GM19324 (cell line): ENCODE measurements around the gene ZDHHC7.

ENCODE experiments used
- ATAC-seq: cut with Tn5 transposase; IDR thresholded peaks from one replicate; pipeline ENCODE4 v1.9.1; 2021; ENCODE audit warnings: mild to moderate bottlenecking, moderate library complexity; ENCODE audit not compliant: unreplicated experiment, low FRiP score

Gene ZDHHC7

DNA sequence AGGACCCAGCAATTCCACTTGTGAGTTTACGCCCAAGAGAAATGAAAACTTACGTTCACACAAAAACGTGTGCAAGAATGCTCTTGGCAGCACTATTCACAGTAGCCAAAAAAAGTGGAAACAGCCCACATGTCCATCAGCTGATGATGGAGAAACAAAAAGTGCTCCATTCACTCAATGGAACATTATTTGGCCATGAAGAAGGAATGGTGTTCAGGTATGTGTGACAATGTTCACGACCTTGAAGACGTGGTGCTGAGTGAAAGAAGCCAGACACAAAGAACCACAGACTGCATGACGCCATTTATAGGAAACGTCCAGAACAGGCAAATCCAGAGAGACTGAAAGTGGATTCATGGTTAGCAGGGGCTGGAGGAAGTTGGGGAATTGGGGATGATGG, 84.9 kb downstream of the ZDHHC7 start:
- ATAC-seq, result no peak

DNA sequence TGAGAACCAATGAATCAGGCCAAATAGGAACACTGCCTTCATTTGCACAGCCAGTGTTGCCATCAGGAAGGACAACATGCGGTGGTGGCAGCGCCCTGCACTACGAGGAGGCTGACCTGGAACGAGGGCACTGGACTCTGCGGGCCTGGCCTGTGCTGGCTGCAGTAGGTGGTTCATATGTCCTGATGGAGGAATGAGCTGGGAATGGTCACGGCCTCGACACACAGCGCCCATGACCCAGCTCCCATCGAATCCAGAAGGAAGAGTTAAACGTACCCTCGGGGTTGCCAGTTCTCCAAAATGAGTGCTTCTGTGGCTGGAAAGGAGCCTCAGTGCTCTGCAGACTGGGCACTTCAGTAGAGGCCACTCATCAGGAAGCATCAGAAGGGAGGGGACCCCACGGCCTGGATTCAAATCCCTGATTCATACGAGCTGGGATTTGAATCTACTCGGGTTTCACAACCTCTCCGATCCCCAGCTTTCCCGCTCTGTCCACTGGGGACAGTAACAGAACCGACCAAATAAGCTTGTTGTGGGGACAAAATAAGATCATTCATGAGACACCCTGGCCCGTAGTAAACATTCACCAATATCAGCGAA, 85.5 kb downstream of the ZDHHC7 start:
- ATAC-seq, result no peak

DNA sequence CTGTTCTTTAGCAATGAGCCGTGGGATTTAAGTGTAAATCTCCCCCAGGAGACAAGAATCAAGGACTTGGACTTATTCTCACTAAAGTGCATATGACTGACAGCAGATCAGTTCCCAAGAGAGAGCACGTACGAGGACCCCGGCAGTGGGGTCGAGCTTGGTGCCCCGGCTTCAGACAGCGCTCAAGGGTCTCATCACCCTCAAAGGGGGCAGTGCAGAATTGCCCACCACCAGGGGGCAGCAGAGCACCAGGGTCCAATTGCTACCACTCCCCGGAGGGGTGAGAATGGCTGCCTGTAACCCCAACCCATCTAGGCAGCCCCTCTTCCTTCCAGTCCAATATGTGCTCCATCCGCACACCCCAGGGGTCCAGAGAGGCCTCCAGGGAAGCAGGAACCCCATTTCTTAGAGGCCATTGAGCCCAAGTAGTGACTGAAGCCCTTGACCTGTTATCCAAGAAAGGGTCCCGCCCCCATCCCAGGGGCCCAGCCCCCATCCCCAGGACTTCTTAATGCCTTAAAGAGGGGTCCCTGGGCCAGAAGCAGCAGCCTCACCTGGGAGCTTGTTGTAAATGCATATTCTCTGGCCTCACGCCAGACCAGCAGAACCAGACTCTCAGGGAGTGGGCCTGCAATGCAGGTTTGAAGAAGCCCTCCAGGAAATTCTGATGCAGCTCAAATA, 86.1 kb downstream of the ZDHHC7 start:
- no peak for ATAC-seq

DNA sequence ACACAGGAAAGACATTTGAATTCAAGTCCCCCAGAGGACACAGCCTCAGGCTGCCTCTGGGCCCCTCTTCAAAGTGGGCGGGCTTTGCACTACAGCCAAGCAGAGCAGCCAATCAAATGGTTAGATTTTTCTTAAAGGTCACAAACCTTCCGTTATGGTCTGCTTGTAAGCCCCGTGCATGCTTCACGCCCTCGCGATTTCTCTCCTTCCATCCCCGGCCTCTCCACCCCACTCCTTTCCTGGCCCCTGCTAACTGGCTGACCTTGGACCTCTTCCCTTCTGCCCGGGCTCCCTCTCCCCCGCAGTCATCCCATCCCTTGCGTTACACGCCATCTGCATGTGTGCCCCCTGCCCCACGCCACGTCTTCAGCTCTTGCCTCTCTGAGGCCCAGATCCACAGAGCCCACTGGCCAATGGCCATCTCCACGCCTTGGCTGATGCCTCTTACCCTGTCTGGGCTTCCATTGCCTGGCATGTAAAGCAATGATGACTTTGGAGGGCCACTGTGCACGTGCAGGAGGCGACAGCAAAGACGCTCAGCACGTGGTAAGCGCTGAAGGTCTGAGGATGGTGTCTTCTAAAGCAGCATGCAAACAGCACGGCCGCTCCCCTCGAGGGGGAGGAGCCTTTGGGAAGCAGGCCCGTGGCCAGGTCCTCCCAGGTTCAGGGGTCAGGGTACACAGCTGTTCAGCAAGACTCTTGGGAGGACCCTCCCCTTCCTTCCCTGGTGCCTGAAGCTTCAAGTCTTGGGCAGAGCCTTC, 86.8 kb downstream of the ZDHHC7 start:
- ATAC-seq, result no peak
